Tibial nerve (tissue), 4 donors: ENCODE results near the gene SYVN1. TPM values are rescaled to one million over a fixed set of nuclear protein-coding genes. Genes with fewer than 3 reads are reported as not detected.

Experiments used
- DNase-seq, 2 donors: peaks; one replicate each; pipeline ENCODE4 v3.0.0-alpha.2; 2019; ENCODE audit warnings: low spot score in 2 of 2
- H3K27ac ChIP-seq, 4 donors: fragments of 200-600 bp; sonication (generic) in 3 of 4; one replicate each; pipeline ENCODE4 v1.5.1; 2017 to 2019; ENCODE audit warnings: mild to moderate bottlenecking in 1 of 4
- H3K27me3 ChIP-seq, 2 donors: fragments of 200-600 bp; sonication (generic) in 1 of 2; one replicate each; pipeline versions ENCODE4 v1.5.1 to v1.6.0; 2017 to 2019
- H3K36me3 ChIP-seq, 3 donors: fragments of 200-600 bp; sonication (generic); one replicate each; pipeline ENCODE4 v1.5.1; 2018 to 2019
- H3K4me1 ChIP-seq, 4 donors: fragments of 200-600 bp; sonication (generic) in 3 of 4; one replicate each; pipeline ENCODE4 v1.5.1; 2017 to 2019
- H3K4me3 ChIP-seq, 4 donors: fragments of 200-600 bp; sonication (generic) in 3 of 4; one replicate each; pipeline ENCODE4 v1.5.1; 2017 to 2019; ENCODE audit warnings: mild to moderate bottlenecking in 1 of 4, moderate library complexity in 1 of 4
- H3K9me3 ChIP-seq, 4 donors: fragments of 200-600 bp; sonication (generic) in 3 of 4; one replicate each; pipeline ENCODE4 v1.5.1; 2017 to 2019
- EP300 ChIP-seq, 2 donors: sonication (generic); formaldehyde crosslinking; IDR thresholded peaks; one replicate each; pipeline ENCODE4 v1.6.1; 2017; ENCODE audit warnings: antibody characterized with exemption in 2 of 2, mild to moderate bottlenecking in 1 of 2
- POLR2A ChIP-seq, 2 donors: fragments of 450-650 bp; IDR thresholded peaks; one replicate each; pipeline ENCODE4 v1.6.1; 2017; ENCODE audit warnings: antibody characterized with exemption in 2 of 2, mild to moderate bottlenecking in 2 of 2, moderate library complexity in 2 of 2
- WGBS, 2 donors: methylation state at CpG; one replicate each; pipeline ENCODE4 v1.1.5; 2018; 5-methylcytosine and 5-hydroxymethylcytosine counted together
- total RNA-seq, 4 donors: library from RNA; depleted of rRNA; stranded (reverse); fragments of >200 nt; gene quantifications; one replicate each; pipeline ENCODE4 v1.1.0, GENCODE V29; 2016
- TF ChIP-seq, protein P1 (sequence below), 5 experiments: fragments of 200-600 bp in 3 of 5; fragments of 450-650 bp in 2 of 5; sonication (generic) in 3 of 5; IDR thresholded peaks; one replicate each; pipeline ENCODE4 v1.5.1; 2016 to 2019; ENCODE audit warnings: antibody characterized with exemption in 5 of 5, mild to moderate bottlenecking in 3 of 5, moderate library complexity in 2 of 5

The SYVN1 gene
- total RNA-seq, 4 donors from 2014 or later, result 31.6 to 72.6 (median 58.3) TPM

- 71 to 72% methylated on average over 6 of the region's 6 CpGs for WGBS, 2 donors
- TF ChIP-seq, protein P1, sequence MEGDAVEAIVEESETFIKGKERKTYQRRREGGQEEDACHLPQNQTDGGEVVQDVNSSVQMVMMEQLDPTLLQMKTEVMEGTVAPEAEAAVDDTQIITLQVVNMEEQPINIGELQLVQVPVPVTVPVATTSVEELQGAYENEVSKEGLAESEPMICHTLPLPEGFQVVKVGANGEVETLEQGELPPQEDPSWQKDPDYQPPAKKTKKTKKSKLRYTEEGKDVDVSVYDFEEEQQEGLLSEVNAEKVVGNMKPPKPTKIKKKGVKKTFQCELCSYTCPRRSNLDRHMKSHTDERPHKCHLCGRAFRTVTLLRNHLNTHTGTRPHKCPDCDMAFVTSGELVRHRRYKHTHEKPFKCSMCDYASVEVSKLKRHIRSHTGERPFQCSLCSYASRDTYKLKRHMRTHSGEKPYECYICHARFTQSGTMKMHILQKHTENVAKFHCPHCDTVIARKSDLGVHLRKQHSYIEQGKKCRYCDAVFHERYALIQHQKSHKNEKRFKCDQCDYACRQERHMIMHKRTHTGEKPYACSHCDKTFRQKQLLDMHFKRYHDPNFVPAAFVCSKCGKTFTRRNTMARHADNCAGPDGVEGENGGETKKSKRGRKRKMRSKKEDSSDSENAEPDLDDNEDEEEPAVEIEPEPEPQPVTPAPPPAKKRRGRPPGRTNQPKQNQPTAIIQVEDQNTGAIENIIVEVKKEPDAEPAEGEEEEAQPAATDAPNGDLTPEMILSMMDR (IDR thresholded peaks at IDR 0.05), result no peak
- TF ChIP-seq EP300 (IDR thresholded peaks at IDR 0.05), result no peak
- TF ChIP-seq POLR2A (IDR thresholded peaks at IDR 0.05), result no peak
- peaks cover 0 to 56% (median 38%) of the 10 kb centered on the region in 4 donors for H3K4me1 ChIP-seq
These were observed 20.5 kb downstream of the SYVN1 start for GRCh38 chr11:65113839-65114238.

DNA sequence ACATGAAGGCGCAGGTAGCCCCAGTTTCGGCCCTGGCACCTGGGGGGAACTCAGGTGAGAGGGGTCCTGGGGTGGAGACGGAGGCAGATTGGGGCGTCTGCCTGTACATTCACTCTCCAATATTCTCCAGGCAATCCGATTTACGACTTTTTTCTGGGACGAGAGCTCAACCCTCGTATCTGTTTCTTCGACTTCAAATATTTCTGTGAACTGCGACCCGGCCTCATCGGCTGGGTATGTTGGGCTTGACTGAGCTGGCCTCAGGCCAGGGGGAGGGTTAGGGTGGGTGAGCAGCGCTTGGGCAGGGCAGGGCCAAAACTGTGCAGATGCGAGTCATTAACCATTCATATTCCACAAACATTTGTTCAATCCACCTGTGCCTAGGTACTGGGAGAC, 21.0 kb downstream of the SYVN1 start:
- Histone ChIP-seq H3K4me1 (peaks cover 0 to 56% (median 38%) of the 10 kb centered on the region in 4 donors), H3K27ac (peak overlapping the region in 2 of 4 donors; percentile 71 to 82), H3K4me3 (peak overlapping the region in 2 of 4 donors; percentile 58 to 60), H3K27me3 (no peaks in the 10 kb centered on the region), H3K9me3 (no peaks in the 10 kb centered on the region), H3K36me3 (peaks cover 0 to 48% (median 0%) of the 10 kb centered on the region in 3 donors)
- TF ChIP-seq, protein P1 (IDR thresholded peaks at IDR 0.05), result peak in 1 of 5 experiments; percentile 9
- TF ChIP-seq EP300 (IDR thresholded peaks at IDR 0.05) (no peak), POLR2A (IDR thresholded peaks at IDR 0.05) (no peak)
- 7 to 11% methylated on average over 14 of the region's 14 CpGs for WGBS, 2 donors
- no peak for DNase-seq

More at GRCh38 chr11:65113839-65114238, 20.5 kb downstream of the SYVN1 start:
- H3K27ac ChIP-seq, result no peak overlapping the region
- DNase-seq, result no peak
- no peak overlapping the region for H3K4me3 ChIP-seq
- no peaks in the 10 kb centered on the region for H3K27me3 ChIP-seq
- no peaks in the 10 kb centered on the region for H3K9me3 ChIP-seq
- peaks cover 0 to 48% (median 0%) of the 10 kb centered on the region in 3 donors for H3K36me3 ChIP-seq

DNA sequence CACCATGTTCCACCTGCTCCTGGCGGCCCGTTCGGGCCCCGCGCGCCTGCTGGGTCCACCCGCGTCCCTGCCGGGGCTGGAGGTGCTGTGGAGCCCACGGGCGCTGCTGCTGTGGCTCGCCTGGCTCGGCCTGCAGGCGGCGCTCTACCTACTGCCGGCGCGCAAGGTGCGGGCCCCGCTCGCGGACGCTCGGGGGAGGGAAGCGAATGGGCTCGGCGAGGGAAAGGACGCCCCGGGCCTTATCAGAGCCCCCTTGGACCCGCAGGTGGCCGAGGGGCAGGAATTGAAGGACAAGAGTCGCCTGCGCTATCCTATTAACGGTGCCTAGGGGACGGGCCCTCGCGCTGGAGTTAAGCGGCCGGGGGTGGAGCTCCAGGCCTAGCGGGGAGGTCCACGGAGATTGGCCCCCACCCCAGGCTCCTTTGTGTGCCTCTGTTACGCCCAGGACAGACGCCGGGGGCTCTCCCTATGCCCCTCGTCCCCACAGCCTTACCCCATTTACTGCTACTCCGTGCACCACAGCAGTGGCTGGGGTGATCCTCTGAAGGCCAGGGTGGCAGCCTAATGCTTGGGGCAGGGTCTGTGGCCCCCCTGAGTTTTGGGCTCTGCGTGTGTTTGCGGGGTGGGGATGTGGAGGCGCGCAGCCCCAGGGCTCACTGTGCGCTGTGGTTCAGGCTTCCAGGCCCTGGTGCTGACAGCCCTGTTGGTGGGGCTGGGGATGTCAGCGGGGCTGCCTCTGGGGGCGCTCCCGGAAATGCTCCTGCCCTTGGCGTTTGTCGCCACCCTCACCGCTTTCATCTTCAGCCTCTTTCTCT, 21.6 kb downstream of the SYVN1 start:
- 2 to 3% methylated on average over 17 to 19 of the region's 57 CpGs for WGBS, 2 donors
- H3K9me3 ChIP-seq, result no peaks in the 10 kb centered on the region
- no peaks in the 10 kb centered on the region for H3K27me3 ChIP-seq
- TF ChIP-seq POLR2A (IDR thresholded peaks at IDR 0.05), result no peak
- TF ChIP-seq, protein P1 (IDR thresholded peaks at IDR 0.05), result peak; percentile 72 to 89 (median 84)
- DNase-seq, result no peak
- H3K36me3 ChIP-seq, result peaks cover 0 to 49% (median 6%) of the 10 kb centered on the region in 3 donors
- peak overlapping the region in 2 of 4 donors; percentile 71 to 82 for H3K27ac ChIP-seq
- H3K4me3 ChIP-seq, result peak overlapping the region; percentile 43 to 60 (median 57)
- H3K4me1 ChIP-seq, result peaks cover 0 to 51% (median 38%) of the 10 kb centered on the region in 4 donors

DNA sequence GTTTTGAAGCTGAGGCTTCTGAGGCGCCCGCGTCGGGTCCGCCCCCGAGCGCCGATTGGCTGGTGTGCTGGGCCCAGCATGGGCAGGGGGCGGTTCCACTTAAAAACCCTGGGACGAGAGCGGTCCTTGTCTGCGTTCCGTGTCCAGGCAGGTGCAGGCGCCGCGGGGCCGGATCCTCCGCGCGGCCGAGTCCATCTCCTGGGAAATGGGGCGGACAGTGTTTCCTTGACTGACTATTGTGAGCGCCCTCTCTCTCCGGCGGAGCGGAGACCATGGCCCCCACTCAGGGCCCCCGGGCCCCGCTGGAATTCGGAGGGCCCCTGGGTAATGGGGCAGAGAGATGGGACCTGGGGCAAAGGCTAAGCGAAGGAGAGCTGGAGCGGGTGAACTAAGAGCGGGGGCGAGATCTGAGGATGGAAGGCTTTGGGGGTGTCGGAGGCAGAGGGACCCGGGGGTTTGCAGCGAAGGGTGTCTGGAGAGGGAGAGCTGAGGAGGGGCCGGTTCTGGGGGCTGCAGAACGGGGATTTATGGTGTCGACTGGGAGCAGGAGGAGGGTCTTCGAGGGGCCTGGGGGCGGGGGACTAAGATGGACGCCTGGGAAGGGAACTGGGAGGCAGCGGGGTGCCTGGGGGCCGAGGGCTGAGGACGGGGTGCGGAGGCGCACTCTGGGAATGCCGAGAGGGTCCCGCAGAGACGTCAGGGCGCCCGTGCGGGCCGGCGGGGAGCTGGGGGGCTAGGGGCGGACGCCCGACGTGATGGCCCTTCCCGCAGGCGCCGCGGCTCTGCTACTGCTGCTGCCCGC, 22.4 kb downstream of the SYVN1 start, which contains the start of gene TM7SF2:
TSS of gene TM7SF2 (plus strand) at position 129 of the 802 bp plus-strand sequence. CDS start at position 273, 144 bp downstream.
- H3K27me3 ChIP-seq, result no peaks in the 10 kb centered on the region
- peak within 1 kb of the TSS; percentile 39 to 82 (median 70) for H3K27ac ChIP-seq
- 1 to 2% methylated on average over 46 to 56 of the region's 64 CpGs for WGBS, 2 donors
- H3K4me3 ChIP-seq, result peak within 1 kb of the TSS; percentile 43 to 60 (median 57)
- peaks cover 0 to 48% (median 36%) of the 10 kb centered on the region in 4 donors for H3K4me1 ChIP-seq
- H3K9me3 ChIP-seq, result no peaks in the 10 kb centered on the region
- H3K36me3 ChIP-seq, result peaks cover 0 to 57% (median 7%) of the 10 kb centered on the region in 3 donors
- DNase-seq, result peak; percentile 92 to 93
- TF ChIP-seq EP300 (IDR thresholded peaks at IDR 0.05), result peak; percentile 30 to 86
- TF ChIP-seq, protein P1 (IDR thresholded peaks at IDR 0.05), result no peak
- TF ChIP-seq POLR2A (IDR thresholded peaks at IDR 0.05), result peak; percentile 29 to 76
